ENCODE measurements around the gene SCO1.

DNA sequence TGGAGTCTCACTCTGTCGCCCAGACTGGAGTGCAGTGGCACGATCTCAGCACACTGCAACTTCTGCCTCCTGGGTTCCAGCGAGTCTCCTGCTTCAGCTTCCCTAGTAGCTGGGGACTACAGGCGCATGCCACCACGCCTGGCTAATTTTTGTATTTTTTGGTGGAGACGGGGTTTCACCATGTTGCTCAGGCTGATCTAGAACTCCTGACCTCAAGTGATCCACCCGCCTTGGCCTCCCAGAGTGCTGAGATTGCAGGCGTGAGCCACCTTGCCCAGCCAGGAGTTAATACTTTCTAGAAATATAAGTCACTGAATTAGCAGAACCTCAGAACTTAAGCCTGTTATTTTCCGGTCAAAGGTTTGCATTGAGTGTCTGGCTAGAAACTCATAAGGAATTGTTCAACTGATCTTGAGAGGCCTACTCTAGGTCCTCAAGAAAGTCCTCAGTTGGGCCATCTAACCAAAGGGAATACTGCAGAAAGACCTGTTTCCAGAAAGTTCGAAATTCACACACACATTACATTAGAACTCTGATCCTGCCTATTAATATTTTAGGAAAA lies 31.1 kb upstream of the SCO1 start:
- no peak for TF ChIP-seq POLR2A (IDR thresholded peaks at IDR 0.05)
- TF ChIP-seq, protein P1, sequence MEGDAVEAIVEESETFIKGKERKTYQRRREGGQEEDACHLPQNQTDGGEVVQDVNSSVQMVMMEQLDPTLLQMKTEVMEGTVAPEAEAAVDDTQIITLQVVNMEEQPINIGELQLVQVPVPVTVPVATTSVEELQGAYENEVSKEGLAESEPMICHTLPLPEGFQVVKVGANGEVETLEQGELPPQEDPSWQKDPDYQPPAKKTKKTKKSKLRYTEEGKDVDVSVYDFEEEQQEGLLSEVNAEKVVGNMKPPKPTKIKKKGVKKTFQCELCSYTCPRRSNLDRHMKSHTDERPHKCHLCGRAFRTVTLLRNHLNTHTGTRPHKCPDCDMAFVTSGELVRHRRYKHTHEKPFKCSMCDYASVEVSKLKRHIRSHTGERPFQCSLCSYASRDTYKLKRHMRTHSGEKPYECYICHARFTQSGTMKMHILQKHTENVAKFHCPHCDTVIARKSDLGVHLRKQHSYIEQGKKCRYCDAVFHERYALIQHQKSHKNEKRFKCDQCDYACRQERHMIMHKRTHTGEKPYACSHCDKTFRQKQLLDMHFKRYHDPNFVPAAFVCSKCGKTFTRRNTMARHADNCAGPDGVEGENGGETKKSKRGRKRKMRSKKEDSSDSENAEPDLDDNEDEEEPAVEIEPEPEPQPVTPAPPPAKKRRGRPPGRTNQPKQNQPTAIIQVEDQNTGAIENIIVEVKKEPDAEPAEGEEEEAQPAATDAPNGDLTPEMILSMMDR (IDR thresholded peaks at IDR 0.05): no peak
- TF ChIP-seq POLR2AphosphoS5 (IDR thresholded peaks at IDR 0.05): no peak

Measured in sigmoid colon (tissue), 4 donors.